NCI-H2227 treated with DMSO at 0.1 percent for 48 hours (cell line): ENCODE measurements around the gene PTBP1.
"Not testable (repeated sequence)": the region's sequence is repeated elsewhere in the genome, so short reads cannot be mapped to it uniquely, and the experiment has no call there.

Experiments
- DNase-seq: peaks from one replicate; lab custom pipeline; 2025; lab: John Stamatoyannopoulos, UW

The PTBP1 gene

DNA sequence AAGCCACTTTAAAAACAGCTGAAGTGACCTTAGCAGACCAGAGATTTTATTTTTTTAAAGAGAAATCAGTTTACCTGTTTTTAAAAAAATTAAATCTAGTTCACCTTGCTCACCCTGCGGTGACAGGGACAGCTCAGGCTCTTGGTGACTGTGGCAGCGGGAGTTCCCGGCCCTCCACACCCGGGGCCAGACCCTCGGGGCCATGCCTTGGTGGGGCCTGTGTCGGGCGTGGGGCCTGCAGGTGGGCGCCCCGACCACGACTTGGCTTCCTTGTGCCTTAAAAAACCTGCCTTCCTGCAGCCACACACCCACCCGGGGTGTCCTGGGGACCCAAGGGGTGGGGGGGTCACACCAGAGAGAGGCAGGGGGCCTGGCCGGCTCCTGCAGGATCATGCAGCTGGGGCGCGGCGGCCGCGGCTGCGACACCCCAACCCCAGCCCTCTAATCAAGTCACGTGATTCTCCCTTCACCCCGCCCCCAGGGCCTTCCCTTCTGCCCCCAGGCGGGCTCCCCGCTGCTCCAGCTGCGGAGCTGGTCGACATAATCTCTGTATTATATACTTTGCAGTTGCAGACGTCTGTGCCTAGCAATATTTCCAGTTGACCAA lies 13.7 kb downstream of the PTBP1 start:
- DNase-seq: no peak

DNA sequence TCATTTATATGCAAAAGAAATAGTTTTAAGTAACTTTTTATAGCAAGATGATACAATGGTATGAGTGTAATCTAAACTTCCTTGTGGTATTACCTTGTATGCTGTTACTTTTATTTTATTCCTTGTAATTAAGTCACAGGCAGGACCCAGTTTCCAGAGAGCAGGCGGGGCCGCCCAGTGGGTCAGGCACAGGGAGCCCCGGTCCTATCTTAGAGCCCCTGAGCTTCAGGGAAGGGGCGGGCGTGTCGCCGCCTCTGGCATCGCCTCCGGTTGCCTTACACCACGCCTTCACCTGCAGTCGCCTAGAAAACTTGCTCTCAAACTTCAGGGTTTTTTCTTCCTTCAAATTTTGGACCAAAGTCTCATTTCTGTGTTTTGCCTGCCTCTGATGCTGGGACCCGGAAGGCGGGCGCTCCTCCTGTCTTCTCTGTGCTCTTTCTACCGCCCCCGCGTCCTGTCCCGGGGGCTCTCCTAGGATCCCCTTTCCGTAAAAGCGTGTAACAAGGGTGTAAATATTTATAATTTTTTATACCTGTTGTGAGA lies 14.3 kb downstream of the PTBP1 start:
- DNase-seq: no peak

DNA sequence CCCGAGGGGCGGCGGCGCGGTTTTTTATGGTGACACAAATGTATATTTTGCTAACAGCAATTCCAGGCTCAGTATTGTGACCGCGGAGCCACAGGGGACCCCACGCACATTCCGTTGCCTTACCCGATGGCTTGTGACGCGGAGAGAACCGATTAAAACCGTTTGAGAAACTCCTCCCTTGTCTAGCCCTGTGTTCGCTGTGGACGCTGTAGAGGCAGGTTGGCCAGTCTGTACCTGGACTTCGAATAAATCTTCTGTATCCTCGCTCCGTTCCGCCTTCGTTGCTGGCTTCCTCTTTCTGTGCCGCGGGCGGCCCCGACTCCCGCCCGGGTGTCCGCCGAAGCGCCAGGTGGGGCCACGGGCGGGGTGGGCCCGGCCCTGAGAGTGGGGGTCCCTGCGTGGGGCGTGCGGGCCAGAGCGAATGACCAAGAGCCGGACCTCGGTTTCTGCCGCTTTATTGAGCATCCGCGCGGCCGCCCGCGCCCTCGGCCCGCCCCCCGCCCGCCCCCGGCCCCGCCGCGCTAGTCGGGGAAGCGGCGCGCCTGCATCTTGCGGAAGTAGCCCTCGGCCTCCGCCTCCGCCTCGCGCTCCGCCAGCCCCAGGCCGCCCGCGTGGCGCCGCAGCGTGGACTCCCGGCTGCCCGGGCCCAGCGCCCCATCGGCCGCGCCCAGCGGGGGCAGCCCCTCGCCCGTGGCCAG lies 14.9 kb downstream of the PTBP1 start:
- no peak for DNase-seq

DNA sequence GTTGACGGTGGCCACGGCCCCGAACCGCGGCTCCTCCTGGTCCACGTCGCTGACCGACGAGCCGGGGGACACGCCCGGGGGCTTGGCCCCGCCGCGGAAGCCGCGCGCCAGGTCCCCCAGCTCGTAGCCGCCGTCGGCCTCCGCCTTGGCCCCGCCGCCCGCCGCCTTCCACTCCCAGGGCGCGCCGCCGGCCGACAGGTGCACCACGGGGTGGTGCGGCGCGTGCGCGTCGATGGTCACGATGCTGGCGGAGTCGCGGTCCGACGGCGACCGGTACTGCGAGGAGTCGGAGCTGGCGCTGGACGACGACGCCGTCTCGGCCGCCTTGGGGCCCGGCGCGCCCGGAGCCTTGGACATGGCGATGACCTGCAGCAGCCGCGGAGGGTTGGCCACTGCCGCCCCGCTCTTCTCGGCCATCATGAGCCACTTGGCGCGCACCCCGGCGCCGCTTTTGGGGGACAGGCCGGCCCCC lies 15.5 kb downstream of the PTBP1 start:
- no peak for DNase-seq

DNA sequence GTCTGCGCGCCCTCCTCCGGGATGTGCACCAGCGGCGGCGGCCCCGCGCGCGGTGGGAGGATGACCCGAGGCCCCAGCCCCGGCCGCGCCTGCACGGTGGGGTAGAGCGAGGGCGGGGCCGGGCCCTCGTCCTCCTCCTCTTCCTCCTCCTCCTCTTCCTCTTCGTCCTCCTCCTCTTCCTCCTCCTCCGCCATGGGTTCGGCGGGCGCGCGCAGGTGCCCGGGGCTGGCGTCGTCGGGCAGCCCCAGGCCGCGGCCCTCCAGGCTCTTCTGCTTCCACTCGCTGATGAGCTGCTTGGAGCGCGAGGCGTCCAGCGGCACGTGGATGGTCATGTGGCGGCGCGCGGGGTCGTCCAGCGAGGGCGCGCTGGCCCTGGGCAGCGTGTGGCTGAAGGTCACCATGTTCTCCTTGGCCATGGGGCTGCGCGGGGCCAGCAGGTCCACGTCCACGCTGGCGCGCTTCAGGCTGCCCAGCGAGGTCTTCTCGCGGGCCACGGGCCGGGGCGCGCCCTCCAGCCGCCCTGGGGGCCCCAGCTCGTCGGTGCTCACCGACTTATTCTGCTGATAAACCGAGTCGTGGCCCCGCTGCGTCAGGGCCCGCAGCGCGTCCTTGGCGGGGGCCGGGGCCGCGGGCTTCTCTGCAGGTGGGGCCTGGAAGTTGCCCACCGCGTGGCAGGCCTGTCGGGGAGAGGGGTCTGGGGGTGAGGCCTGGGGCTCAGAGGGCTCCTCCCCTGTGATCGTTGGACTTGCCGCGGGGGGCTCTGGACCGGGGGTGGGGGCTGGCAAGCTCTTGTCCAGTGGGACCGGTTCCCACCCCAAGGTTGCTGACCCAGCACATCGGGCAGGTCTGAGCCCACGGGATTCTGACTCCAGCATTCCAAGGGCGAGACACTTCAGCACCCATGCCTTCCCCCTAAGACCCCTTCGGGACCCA lies 16.2 kb downstream of the PTBP1 start:
- DNase-seq: no peak

DNA sequence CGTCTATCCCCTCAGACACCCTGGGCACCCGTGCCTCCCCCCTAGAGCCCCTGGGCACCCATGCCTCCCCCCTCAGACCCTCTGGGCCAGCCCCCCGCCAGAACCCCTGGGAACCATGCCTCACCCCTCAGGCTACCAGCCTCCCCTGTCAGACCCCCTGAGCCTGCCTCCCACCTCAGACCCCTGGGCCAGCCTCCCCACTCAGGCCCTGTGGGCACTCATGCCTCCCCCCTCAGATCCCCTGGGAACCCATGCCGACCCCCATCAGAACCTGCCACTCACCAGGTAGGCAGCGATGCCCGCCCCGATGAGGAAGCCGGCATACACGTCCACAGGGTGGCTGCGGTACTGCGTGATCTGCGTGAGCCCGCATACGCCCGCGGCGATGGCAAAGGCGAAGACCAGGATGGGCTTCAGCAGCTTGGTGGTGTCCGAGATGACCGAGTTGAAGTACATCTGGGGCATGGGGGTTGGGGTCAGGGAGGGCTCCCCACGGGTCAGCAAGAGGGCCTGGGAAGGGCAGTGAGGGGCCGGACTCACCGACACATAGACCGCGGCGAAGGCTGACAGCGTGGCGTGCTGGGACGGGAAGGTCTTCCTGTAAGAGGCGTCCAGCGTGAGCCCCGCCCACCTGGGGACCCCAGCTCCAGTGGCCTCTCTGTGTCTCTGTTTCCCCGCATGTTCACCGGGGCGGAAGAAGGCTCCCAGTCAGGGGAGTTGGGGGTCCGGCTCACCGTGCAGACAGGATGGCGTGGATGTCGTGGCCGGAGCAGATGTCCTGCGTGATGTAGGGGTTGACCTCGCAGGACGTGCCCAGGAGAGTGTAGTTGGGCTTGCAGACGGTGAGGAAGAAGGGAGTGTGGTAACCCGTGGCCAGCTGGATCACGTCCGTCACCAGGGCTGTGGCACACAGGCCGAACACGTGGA lies 17.2 kb downstream of the PTBP1 start:
- no peak for DNase-seq

DNA sequence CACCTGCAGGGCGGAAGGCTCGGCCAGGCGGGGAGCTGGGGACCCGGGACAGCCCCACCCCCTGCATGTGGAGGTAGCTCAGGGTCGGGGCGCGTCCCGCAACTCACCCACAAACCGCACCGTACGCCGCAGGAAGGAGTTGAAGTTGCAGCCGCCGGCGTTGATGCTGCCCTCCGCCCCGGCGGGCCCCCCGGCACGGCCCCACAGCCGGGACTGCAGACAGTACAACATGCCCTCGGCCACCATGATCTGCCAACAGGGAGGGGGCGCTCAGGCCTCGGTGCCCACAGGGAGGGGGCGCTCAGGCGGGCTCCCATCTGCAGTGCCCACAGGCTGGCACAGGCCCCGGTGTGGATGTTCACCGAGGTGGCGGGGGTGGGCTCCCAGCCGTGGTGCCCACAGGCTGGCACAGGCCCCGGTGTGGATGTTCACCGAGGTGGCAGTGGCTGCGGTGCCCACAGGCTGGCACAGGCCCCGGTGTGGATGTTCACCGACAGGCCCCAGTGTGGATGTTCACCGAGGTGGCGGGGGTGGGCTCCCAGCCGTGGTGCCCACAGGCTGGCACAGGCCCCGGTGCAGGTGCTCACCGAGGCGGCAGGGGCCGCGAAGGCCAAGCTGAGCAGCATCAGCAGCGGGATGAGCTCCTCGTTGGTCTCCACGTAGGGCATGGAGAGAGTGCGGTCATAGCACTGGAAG lies 18.0 kb downstream of the PTBP1 start:
- no peak for DNase-seq

DNA sequence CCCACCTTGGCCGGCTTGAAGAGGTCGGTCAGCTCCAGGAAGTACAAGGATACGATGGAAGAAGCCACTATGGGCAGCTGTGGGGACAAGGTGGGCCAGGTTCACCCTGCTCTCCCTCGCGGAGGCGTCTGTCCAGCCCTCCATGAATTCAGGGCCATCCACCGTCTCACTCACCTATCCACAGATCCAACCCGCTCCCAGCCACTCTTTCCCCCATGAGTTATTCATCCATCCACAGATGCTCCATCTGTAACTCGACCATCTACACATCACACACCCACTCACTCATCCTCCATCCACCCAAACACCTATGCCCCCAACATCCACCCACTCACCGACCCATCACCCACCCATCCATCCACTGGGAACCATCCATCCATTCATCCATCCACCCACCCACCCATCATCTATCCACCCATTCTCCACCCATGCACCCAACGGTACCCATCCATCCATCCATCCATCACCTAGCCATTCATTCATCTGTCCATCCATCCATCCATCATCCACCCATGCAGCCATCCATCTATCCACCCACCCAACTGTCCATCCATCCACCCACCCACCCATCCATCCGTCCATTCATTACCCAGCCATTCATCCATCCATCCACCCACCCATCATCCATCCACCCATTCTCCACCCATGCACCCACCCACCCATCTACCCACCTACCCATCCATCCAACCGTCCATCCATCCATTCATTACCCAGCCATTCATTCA lies 18.7 kb downstream of the PTBP1 start:
- no peak for DNase-seq

DNA sequence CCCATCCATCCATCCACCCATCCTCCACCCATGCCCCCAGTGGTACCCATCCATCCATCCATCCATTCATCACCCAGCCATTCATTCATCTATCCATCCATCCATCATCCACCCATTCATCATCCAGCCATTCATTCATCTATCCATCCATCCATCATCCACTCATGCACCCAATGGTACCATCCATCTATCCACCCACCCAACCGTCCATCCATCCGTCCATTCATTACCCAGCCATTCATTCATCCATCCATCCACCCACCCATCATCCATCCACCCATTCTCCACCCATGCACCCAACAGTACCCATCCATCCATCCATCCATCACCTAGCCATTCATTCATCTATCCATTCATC lies 19.2 kb downstream of the PTBP1 start:
- DNase-seq: no peak

DNA sequence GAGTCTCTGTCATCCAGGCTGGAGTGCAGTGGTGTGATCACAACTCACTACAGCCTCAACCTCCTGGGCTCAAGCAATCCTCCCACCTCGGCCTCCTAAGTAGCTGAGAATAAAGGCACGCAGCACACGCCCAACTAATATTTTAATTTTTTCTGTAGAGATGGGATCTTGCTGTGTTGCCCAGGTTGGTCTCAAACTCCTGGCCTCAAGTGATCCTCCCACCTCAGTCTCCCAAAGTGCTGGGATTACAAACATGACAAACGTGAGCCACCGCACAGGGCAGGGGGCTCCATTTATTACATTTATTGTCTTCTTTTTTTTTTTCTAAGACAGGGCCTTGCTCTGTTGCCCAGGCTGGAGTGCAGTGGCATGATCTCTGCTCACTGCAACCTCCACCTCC lies 23.0 kb downstream of the PTBP1 start:
- not testable (repeated sequence) for DNase-seq

DNA sequence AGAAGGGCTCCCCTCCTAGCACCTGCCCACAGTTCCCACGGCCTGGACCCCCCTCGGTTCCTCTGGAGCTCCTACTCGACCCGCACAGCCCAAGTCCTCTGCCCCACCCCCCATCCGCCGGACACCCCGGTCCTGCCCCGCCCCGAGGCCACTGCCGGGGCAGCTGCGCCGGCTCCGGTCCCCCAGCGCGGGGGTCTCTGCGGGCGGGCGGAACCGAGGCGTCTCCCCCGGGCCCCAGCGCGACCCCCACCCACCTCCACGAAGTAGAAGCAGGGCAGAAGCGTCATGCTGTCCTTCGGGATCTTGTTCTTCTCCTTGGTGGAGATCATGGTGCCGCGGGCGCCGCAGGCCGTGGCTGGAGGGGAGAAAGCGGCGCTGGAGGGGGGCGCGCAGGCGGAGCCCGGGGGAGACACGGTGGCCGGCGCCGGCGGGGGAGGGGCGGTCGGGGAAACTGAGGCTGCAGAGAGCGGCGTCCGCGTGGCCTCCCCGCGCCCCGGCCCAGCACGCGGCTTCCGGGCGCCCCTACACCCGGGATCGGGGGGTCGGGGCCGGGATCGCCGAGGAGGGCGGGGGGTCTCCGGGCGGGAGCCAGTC lies 24.1 kb downstream of the PTBP1 start:
- DNase-seq: no peak

DNA sequence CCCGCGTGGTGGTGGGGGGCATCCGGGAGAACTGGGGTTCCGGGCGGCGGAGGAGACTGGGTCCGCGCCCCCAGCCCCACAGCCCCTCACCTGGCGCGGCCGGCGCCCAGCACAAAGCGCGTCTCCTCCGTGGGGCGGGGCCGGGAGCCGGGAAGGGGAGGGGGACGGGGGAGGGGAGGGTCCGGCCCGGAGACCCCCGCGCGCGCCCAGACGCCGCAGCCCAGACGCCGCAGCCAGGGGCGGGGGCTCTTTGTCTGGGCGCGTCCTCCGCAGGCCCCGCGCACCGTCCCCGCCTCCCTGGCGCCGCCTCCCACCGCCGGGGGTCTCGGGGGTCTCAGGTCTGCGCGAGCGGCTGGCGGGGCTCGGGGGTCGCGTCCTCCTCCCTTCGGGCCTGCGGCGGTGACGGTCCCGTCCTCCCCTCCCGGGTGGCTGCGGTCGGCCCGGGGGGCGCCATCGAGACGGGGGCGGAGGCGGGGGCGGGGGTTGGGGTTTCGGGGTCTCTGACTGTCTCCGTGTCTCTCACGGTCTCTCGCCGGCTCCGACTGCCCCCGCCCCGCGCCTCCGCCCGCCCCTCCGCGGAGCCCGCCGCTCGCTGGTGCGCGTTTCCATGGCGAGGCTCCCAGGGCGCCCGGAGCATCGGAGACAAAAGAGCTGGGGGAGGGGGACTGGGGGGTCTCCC lies 24.7 kb downstream of the PTBP1 start, which contains the start of gene PLPPR3:
PLPPR3 (minus strand) TSS at position 131 of the 679 bp plus-strand sequence. CDS start 396 bp downstream, outside the sequence.
- DNase-seq: peak; percentile 28

DNA sequence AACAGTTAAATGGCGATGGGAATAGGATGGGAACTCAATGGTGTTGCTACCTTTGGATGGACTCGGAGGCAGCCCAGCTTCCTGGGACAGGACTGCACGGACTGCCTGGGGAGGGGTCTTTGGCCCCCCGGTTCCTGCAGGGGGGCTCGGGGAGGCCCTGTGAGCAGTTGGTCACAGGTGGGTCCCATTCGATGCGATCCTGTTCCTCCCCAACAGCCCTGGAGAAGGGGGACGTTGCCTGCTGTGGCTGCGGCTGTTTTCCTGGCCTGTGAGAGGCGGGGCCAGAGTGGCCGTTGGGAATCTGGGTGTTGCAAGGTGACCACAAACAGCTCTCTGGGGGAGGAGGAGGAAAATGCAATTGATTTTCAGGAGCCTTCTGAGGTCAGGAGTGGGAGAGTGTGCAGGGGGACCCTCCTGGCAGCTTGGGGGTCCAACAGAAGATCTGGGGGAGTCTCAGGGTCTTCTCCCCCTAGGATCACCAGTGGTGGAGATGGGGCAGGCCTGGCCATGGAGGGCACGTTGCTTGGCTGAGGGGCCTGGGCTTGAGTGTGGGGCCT lies 26.4 kb downstream of the PTBP1 start:
- no peak for DNase-seq

DNA sequence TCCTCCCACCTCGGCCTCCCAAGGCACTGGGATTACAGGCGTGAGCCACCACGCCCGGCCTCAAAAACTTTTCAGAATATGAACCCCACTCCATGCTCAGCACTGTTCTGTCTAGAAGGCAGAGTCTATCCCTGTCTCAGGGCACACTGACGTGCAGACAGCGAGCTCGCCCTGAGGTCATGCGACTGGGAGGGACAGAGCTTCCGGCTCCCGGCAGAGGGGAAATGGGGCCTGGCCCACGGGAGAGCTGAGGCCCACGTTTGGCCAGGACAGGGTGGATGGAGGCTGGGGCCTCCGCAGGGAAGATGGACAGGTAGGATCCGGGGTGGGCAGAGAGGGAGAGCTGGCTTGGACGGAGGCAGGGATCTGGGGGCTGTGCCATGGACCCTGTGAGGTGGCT lies 27.6 kb downstream of the PTBP1 start:
- DNase-seq: no peak

DNA sequence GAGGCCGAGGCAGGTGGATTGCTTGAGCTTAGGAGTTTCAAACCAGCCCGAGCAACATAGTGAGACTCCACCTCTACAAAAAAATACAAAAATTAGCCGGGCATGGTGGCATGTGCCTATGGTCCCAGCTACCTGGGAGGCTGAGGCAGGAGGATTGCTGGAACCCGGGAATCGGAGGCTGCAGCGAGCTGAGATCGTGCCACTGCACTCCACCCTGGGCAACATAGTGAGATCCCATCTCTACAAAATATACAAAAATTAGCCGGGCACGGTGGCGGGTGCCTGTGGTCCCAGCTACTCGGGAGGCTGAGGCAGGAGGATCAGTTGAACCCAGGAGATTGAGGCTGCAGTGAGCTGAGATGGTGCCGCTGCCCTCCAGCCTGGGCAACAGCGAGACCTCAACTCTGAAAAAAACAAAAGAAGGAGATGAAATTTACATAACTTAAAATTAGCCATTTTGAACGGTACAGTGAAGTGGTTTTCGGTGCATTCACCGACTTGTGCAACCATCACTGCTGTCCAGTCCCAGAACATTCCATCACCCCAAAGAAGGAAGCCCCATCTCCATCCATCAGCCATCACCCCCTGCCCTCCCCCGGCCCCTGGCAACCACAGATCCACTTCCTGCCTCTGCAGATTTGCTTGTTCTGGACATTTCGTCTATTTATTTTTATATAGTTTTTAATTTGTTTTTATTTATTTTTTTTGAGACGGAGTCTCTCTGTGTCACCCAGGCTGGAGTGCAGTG lies 28.8 kb downstream of the PTBP1 start:
- DNase-seq: no peak

DNA sequence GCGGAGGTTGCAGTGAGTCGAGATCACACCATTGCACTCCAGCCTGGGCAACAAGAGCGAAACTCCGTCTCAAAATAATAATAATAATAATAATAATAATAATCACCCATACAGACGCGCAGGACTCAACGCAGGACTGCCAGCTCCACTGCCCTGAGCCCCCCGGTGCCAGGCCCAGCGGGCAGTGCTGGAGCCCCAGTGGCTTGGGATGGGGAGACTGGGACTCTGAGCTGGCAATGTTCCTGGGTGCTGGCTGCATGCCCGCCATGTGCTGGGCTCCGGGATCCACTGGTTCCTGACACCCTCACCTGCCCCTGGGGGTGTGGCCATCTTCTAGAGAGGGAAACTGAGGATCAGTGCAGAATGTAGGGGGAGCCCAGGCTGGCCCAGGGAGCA lies 30.1 kb downstream of the PTBP1 start:
- no peak for DNase-seq

DNA sequence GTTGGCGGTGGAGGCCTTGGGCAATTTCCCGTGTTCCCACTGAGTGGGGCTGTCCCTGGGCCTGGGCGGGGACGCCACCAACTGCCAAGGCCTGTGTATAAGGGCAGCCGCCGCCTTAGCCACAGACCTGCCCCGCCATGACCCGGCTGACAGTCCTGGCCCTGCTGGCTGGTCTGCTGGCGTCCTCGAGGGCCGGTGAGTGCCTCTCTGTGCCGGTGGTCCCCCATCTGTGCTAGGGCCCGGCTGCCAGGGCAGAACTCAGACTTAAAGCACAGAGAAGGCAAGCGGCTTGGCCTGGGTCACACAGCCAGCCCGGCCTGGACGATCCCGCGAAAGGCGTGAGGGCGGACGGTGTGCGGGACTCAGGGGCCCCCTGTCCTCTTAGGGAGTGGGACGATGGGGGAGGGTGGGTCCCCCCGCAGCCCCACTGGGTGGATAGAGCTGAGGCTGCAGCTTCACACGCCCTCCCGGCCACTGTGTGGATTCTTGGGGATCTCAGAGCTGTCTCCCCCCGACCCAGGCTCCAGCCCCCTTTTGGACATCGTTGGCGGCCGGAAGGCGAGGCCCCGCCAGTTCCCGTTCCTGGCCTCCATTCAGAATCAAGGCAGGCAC lies 30.6 kb downstream of the PTBP1 start, which contains the start of gene AZU1:
AZU1 (plus strand) TSS at position 128 of the 612 bp plus-strand sequence; CDS start at position 138, 10 bp downstream.
- DNase-seq: no peak
